Pulmonary artery endothelial cell (primary cell): Measurements from ENCODE around the gene CFAP61. TPM values are rescaled to one million over a fixed set of nuclear protein-coding genes. Genes with fewer than 3 reads are reported as not detected.

Experiments used
- DNase-seq: peaks from one replicate; pipeline ENCODE4 v3.0.0-alpha.2; 2011; ENCODE audit warnings: low read depth, low spot score
- total RNA-seq: library from RNA; depleted of rRNA; stranded (reverse); fragments of >200 nt; gene quantifications from 2 replicates; pipeline ENCODE4 v1.2.3, GENCODE V29; 2014

The CFAP61 gene
- total RNA-seq, 1 donor from 2014 or later = not detected

- no peak for DNase-seq
These were observed 109.3 kb downstream of the CFAP61 start for GRCh38 chr20:20161611-20162010.

GRCh38 chr20:20167698-20168097 lies 115.4 kb downstream of the CFAP61 start:
- DNase-seq = no peak

DNA sequence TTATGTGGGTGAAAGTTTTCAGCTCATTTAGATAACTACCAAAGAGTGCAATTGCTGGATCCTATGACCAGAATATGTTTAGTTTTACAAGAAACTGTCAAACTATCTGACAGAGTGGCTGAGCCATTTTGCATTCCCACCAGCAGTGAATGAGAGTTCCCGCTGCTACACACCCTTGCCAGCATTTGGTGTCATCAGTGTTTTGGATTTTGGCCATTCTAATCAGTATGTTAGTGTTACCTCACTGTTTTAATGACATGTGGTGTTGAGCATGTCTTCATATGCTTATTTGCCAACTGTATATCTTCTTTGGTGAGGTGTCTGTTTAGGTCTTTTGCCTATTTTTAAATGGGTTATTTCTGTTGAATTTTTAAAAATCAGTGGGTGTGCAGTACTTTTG lies 120.9 kb downstream of the CFAP61 start:
- no peak for DNase-seq

- no peak for DNase-seq
These were observed 121.9 kb downstream of the CFAP61 start for GRCh38 chr20:20174089-20174835.

DNA sequence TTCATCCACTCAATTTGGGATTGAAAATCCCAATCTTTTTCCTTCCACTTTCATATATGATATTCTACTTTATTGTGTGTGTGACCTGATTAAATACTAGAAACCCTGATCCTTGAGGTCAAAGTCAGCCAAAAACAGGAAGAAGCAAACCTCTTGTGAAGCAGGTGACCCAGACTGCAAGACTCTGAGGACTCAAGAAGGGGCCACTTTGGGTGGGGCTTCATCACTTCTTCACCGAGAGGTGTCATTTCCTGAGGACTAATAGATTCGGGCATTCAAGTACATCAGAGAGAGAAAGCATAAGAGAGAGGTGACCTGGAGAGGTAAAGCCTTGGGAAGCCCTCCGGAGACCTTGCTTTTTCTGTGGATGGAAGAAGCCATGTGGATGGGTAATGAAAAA lies 129.0 kb downstream of the CFAP61 start:
- DNase-seq = no peak

DNA sequence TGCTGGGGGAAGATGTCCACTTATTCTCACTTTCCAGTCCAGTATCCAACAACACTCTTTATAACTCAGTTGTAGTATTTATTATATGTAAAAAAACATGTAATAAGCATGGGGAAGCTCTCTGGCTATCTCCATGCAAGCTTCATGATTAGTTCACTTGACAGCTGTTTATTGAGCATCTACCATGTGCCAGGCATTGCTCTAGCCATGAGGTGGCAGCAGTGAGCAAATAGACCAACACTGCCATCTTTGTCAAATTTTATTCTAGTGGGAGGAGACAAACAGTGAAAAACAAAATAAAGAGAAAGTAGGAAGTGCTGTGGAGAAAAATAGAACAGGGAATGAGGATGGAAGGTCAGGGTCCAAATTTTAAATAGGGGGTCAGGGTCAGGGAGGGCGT lies 131.8 kb downstream of the CFAP61 start:
- no peak for DNase-seq

DNA sequence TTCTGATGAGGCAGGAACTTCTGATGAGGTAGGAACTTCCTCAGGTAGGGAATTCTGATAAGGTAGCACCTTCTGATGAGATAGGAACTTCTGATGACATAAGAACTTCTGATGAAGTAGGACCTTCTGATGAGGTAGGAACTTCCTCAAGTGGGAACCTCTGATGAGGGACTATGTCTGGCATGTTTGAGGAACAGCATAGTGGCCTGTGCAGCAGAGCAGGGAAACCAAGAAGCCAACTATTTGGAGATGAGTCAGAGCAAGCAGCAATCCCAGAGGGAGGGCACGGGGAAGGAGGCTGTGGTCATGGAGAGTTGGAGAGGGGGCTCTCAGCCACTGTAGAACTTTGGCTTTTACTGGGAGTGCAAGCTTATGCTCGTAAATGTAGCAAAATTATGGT lies 132.4 kb downstream of the CFAP61 start:
- no peak for DNase-seq

- DNase-seq = no peak
These were observed 136.3 kb downstream of the CFAP61 start for GRCh38 chr20:20188647-20189046.

GRCh38 chr20:20192366-20192765 lies 140.0 kb downstream of the CFAP61 start:
- no peak for DNase-seq

DNA sequence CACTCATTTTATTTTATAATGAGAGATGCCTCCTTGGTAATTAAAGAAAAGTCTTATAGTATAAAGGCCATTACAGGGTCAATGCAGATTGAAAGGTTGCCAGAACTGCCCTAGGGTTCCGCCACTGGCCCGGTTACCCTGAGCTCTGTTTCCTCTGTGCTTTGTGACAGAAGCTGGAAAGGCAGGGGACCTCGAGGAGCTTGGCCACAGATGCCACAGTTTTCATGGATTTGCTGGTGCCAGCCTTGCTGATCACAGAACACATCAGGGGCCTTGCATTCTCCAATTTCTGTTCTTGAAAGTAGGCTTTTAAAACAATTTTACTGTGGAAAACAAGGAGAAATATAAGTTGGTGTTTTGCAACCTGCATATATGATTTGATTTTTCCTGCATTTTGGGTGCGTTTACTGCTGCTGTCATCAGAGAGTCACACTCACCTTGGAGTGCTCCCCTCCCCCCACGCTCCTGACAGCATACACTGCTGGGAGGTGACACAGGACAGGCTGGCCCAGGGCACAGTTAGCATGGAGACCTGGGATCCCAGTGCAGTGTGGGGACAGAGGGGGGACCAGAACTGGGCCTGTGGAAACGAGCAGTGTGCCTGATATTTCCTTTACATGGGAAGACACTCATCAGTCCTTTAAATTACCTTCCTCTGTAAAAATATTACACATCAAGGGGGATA lies 142.8 kb downstream of the CFAP61 start:
- no peak for DNase-seq

DNA sequence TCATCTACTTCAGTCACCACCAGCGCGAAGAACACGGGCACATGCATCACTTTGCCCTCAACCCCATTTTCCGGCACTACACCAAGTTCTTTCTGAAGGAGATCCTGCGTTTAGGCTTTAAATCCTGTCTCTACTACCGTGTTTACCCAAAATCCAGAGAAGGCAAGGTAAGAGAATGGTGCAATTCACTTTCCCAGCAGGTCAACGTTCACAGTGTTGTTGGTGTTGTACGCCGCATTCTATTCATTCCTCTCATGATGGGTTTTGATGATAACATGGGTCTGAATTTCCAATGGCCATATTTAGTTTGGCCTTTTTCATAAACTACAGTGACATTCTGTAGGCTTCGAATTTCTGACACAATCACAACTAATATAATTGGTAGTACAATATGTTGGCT lies 144.3 kb downstream of the CFAP61 start:
- no peak for DNase-seq

GRCh38 chr20:20198011-20198410 lies 145.7 kb downstream of the CFAP61 start:
- no peak for DNase-seq

GRCh38 chr20:20199361-20200160 lies 147.2 kb downstream of the CFAP61 start:
- no peak for DNase-seq

GRCh38 chr20:20201124-20201523 lies 148.8 kb downstream of the CFAP61 start:
- DNase-seq = no peak

- no peak for DNase-seq
These were observed 149.3 kb downstream of the CFAP61 start for GRCh38 chr20:20201639-20202038.

DNA sequence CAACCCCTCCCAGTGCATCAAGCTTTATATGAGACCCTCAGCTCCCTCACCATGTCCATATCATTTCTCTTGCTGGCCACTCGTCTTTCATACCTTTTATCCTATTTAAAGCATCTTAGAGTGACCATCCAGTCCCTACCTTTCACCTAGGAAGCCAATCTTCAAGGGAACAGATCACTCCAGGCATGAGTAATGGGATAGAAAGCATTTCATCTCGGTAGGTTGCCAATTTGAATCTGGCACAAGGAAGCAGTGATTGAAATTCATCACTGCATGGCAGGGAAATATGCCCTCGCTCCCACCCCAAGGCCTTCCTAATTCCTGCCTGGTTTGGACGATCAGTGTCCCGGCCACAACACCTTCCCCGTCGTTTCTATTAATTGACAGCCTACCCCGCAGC lies 150.4 kb downstream of the CFAP61 start:
- no peak for DNase-seq

DNA sequence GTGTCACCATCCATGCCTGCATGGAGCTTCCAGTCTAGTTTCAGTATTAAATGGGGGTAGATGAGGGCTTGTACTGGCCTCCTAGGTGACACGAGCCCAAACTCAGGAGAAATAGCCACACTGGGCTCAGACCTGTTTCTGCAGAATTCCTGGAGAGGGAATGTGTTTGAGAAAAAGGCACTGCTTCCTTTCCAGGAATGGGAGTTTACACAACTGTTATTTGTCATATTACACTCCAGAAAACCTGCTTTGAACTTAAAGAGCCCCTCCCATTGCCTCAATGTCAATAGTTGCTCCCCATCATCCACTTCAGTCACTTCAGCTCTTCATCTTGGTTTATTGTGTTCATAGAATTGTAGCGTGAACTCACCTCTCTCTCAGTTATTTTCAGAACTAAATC lies 151.5 kb downstream of the CFAP61 start:
- no peak for DNase-seq

GRCh38 chr20:20204256-20204655 lies 151.9 kb downstream of the CFAP61 start:
- no peak for DNase-seq

GRCh38 chr20:20205141-20205861 lies 153.0 kb downstream of the CFAP61 start:
- DNase-seq = no peak

DNA sequence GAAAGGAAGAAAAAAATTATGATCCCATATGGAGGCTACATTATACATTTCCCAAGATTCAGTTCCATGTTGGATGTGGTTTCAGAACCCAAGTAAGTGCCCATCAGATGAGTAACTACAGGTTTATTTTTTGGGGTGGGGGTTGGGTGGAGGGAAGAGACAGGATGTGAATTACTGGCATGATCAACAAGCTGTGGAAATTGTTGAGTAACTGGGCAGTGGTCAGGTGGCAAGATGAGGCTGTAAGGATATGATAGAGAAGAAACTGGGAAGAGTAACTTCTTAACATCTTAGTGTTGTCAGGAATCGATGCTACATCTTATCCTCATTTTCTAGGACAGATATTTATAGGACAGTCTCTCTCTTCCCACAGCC lies 153.5 kb downstream of the CFAP61 start:
- no peak for DNase-seq

DNA sequence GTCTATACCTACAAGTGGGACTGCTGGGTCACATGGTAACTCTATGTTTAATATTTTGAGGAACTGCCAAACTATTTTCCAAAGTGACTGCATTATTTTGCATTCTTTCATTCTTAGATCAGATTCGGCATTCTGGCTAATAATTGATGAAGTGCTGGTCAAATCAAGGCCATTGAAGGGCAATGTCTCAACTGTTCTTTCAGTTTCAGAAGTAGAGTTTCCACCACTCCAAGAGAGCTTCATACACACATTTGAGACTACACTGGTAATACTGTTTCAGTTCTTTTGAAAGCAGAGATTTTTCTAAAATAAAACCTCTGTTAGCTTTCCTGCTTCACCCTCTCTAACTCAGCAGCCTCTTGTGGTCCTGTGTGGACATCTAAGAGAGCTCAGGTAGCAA lies 154.5 kb downstream of the CFAP61 start:
- no peak for DNase-seq

GRCh38 chr20:20207291-20207690 lies 155.0 kb downstream of the CFAP61 start:
- DNase-seq = no peak
